ENCODE measurements around the gene ERAP2. TPM values are rescaled to one million over a fixed set of nuclear protein-coding genes. Genes with fewer than 3 reads are reported as not detected.
A peak's percentile ranks its signal among the peaks of the same experiment; 100 is the strongest.

ERAP2 gene
- total RNA-seq, 6 experiments from 2014 or later, result 1.5 to 13.3 (median 8.4) TPM

DNA sequence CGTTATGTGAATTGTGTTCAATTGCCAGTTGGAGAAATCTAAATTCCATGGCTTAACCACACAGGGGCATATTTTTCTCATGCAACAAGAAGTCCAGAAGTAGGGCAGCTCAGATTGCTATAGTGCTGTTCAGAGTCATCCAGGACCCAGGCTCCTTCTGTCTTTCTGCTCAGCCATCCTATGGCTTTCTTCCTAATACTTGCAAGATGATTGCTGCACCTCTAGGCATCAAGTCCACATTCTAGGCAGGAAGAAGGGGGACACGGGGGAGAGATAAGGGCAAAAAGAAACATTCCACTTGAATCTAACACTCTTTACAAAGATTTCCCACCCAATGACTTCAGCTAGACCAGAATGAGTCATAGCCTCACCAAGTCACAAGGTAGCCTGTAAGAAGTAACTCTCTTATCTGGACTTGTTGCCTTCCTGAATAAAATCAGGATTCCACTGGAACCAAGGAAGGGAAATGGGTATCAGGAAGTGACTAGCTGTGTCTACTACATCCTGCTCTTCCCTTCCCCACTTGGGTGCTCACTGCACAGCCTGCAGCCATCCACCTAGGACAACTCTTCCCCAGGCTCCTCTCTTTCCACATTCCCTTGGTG is 5.3 kb downstream of the ERAP2 start:
- ATAC-seq (peak in 3 of 4 donors; percentile 16 to 50 (median 44)), DNase-seq (no peak)
- WGBS (ENCODE audit: insufficient coverage, low coverage, low lambda C conversion rate, missing lambda C conversion rate), result 69% methylated on average over 2 of the region's 2 CpGs
- Histone ChIP-seq H3K36me3 (peaks cover 0 to 5% (median 0%) of the 10 kb centered on the region in 4 donors), H3K27ac (no peak overlapping the region), H3K4me3 (no peak overlapping the region), H3K27me3 (no peaks in the 10 kb centered on the region), H3K4me1 (peaks cover 0 to 9% (median 0%) of the 10 kb centered on the region in 4 donors), H3K9me3 (no peaks in the 10 kb centered on the region)
- intact Hi-C loops (cut with DNase I), result no loop called here
- TF ChIP-seq, protein P1, sequence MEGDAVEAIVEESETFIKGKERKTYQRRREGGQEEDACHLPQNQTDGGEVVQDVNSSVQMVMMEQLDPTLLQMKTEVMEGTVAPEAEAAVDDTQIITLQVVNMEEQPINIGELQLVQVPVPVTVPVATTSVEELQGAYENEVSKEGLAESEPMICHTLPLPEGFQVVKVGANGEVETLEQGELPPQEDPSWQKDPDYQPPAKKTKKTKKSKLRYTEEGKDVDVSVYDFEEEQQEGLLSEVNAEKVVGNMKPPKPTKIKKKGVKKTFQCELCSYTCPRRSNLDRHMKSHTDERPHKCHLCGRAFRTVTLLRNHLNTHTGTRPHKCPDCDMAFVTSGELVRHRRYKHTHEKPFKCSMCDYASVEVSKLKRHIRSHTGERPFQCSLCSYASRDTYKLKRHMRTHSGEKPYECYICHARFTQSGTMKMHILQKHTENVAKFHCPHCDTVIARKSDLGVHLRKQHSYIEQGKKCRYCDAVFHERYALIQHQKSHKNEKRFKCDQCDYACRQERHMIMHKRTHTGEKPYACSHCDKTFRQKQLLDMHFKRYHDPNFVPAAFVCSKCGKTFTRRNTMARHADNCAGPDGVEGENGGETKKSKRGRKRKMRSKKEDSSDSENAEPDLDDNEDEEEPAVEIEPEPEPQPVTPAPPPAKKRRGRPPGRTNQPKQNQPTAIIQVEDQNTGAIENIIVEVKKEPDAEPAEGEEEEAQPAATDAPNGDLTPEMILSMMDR (IDR thresholded peaks at IDR 0.05), result no peak
- no peak for TF ChIP-seq POLR2A (IDR thresholded peaks at IDR 0.05)

GRCh38 chr5:96883871-96884270 is 7.6 kb downstream of the ERAP2 start:
- no peak overlapping the region for H3K27ac ChIP-seq
- H3K9me3 ChIP-seq, result no peaks in the 10 kb centered on the region
- DNase-seq (no peak), ATAC-seq (no peak)
- TF ChIP-seq, protein P1 (IDR thresholded peaks at IDR 0.05), result no peak
- TF ChIP-seq POLR2A (IDR thresholded peaks at IDR 0.05), result no peak
- intact Hi-C loops (cut with DNase I), result no loop called here
- no peaks in the 10 kb centered on the region for H3K27me3 ChIP-seq
- no peaks in the 10 kb centered on the region for H3K4me1 ChIP-seq
- no peak overlapping the region for H3K4me3 ChIP-seq
- WGBS (ENCODE audit: insufficient coverage, low coverage, low lambda C conversion rate, missing lambda C conversion rate), result 76% methylated on average over 3 of the region's 3 CpGs
- H3K36me3 ChIP-seq, result peaks cover 0 to 6% (median 0%) of the 10 kb centered on the region in 4 donors

DNA sequence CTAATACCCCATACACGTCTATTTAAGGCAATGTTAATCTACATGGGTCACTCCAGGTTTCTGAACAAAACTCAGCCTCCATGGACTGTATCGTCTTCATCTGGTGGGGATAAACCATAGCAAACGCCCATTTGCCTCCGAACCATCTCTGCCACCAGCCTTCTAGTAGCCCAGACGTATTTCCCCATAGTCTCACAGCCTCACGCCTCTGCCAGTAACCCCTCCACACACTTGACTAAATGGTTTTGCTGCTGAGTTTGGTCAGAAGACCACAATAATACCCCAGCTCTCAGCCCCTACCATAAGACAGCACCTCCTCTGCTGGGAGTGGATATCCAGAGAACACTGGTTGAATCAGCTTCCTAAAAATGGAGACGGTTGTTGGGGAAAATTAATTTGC is 8.7 kb downstream of the ERAP2 start:
- TF ChIP-seq, protein P1 (IDR thresholded peaks at IDR 0.05), result no peak
- no peak for TF ChIP-seq POLR2A (IDR thresholded peaks at IDR 0.05)
- WGBS (ENCODE audit: insufficient coverage, low coverage, low lambda C conversion rate, missing lambda C conversion rate), result 88% methylated on average over 6 of the region's 7 CpGs
- H3K27ac ChIP-seq, result no peak overlapping the region

GRCh38 chr5:96885518-96886338 is 9.4 kb downstream of the ERAP2 start:
- no peaks in the 10 kb centered on the region for H3K4me1 ChIP-seq
- no peak for DNase-seq
- no peak overlapping the region for H3K4me3 ChIP-seq
- intact Hi-C loops (cut with DNase I), result no loop called here
- no peaks in the 10 kb centered on the region for H3K27me3 ChIP-seq
- no peak overlapping the region for H3K27ac ChIP-seq
- TF ChIP-seq, protein P1 (IDR thresholded peaks at IDR 0.05), result no peak
- TF ChIP-seq POLR2A (IDR thresholded peaks at IDR 0.05), result no peak
- no peaks in the 10 kb centered on the region for H3K9me3 ChIP-seq
- ATAC-seq, result peak in 2 of 4 donors; percentile 47 to 72
- peaks cover 0 to 12% (median 0%) of the 10 kb centered on the region in 4 donors for H3K36me3 ChIP-seq
- 60% methylated on average over 2 of the region's 5 CpGs for WGBS (ENCODE audit: insufficient coverage, low coverage, low lambda C conversion rate, missing lambda C conversion rate)

More for the DNA sequence above, 8.7 kb downstream of the ERAP2 start:
- no peaks in the 10 kb centered on the region for H3K27me3 ChIP-seq
- DNase-seq (no peak), ATAC-seq (no peak)
- H3K4me1 ChIP-seq, result no peaks in the 10 kb centered on the region
- peaks cover 0 to 9% (median 0%) of the 10 kb centered on the region in 4 donors for H3K36me3 ChIP-seq
- intact Hi-C loops (cut with DNase I), result no loop called here
- no peak overlapping the region for H3K4me3 ChIP-seq
- no peaks in the 10 kb centered on the region for H3K9me3 ChIP-seq

Data from right lobe of liver (tissue), 6 donors.